B cell (primary cell): ENCODE measurements around the gene ERC2. TPM values are rescaled to one million over a fixed set of nuclear protein-coding genes. Genes with fewer than 3 reads are reported as not detected.

Experiments used
- ATAC-seq: fragments of 200-7000 bp; cut with Tn5 transposase; one replicate; pipeline ENCODE4 v1.10.0; 2021; ENCODE audit warnings: low read depth, mild to moderate bottlenecking, moderate number of reproducible peaks, moderate library complexity
- CTCF ChIA-PET: fragments of 350-600 bp; sonication (Branson Sonifier 250); formaldehyde crosslinking; loops from one replicate; lab custom pipeline; 2021; ENCODE audit warnings: antibody characterized with exemption, inconsistent platforms; lab: Charles Lee
- POLR2A ChIA-PET: fragments of 350-600 bp; sonication (Branson Sonifier 250); formaldehyde crosslinking; loops from one replicate; lab custom pipeline; 2021; ENCODE audit warnings: antibody characterized with exemption; lab: Charles Lee
- DNase-seq: peaks from one replicate; pipeline ENCODE4 v3.0.0; 2013
- H2AFZ ChIP-seq: 2 replicates; pipeline ENCODE4 v1.6.1; 2012; ENCODE audit warnings: mild to moderate bottlenecking, low read depth, low read length; ENCODE audit not compliant: insufficient read depth, poor library complexity, severe bottlenecking
- H3K27ac ChIP-seq, 2 donors: 1 replicate in 1 of 2; 2 replicates in 1 of 2; pipeline ENCODE4 v1.5.1; 2012 to 2013; ENCODE audit warnings: low read length in 2 of 2, mild to moderate bottlenecking in 2 of 2, moderate library complexity in 1 of 2
- H3K27me3 ChIP-seq, 4 experiments: fragments of 200-600 bp in 1 of 4; sonication (generic) in 1 of 4; replicated peaks in 1 of 4; 1 replicate in 2 of 4; 2 replicates in 2 of 4; pipeline versions ENCODE4 v1.6.1 to v1.7.0; 2013 to 2016; ENCODE audit warnings: low read length in 3 of 4, mild to moderate bottlenecking in 2 of 4, mixed read lengths in 1 of 4, moderate library complexity in 1 of 4; ENCODE audit not compliant: insufficient read depth in 4 of 4, control insufficient read depth in 3 of 4; ENCODE audit errors: control extremely low read depth in 1 of 4
- H3K36me3 ChIP-seq, 2 experiments: replicated peaks in 1 of 2; 1 replicate in 1 of 2; 2 replicates in 1 of 2; pipeline versions ENCODE4 v1.6.1 to v1.7.1; 2013; ENCODE audit warnings: low read length in 1 of 2; ENCODE audit not compliant: insufficient read depth in 2 of 2, control insufficient read depth in 1 of 2; ENCODE audit errors: control extremely low read depth in 1 of 2, extremely low read depth in 1 of 2
- H3K4me1 ChIP-seq, 2 donors: fragments of 200-600 bp in 1 of 2; sonication (generic) in 1 of 2; 1 replicate in 1 of 2; 2 replicates in 1 of 2; pipeline versions ENCODE4 v1.5.1 to v1.6.1; 2013 to 2017; ENCODE audit warnings: low read length in 2 of 2; ENCODE audit not compliant: control insufficient read depth in 2 of 2, insufficient read depth in 2 of 2
- H3K4me2 ChIP-seq: replicated peaks from 2 replicates; pipeline ENCODE3; 2012; ENCODE audit warnings: mild to moderate bottlenecking, low read depth, low read length; ENCODE audit not compliant: poor library complexity, severe bottlenecking
- H3K4me3 ChIP-seq, 5 experiments: fragments of 200-600 bp in 1 of 5; sonication (generic) in 1 of 5; 1 replicate in 3 of 5; 2 replicates in 2 of 5; pipeline versions ENCODE4 v1.5.1 to v1.7.0; 2011 to 2016; ENCODE audit warnings: low read length in 4 of 5, mild to moderate bottlenecking in 4 of 5, low read depth in 2 of 5, control low read depth in 1 of 5, moderate library complexity in 1 of 5; ENCODE audit not compliant: insufficient read depth in 1 of 5; ENCODE audit errors: control extremely low read depth in 1 of 5, extremely low read depth in 1 of 5
- H3K79me2 ChIP-seq: fragments of 200-600 bp; sonication (generic); one replicate; pipeline ENCODE4 v1.6.0; 2016; ENCODE audit warnings: low read length; ENCODE audit not compliant: control insufficient read depth, insufficient read depth
- H3K9ac ChIP-seq: fragments of 200-600 bp; sonication (generic); 2 replicates; pipeline ENCODE4 v1.6.1; 2017; ENCODE audit warnings: mild to moderate bottlenecking, low read length, moderate library complexity
- H3K9me3 ChIP-seq, 3 donors: one replicate each; pipeline versions ENCODE4 v1.6.1 to v1.7.1; 2013; ENCODE audit warnings: low read length in 2 of 3; ENCODE audit not compliant: control insufficient read depth in 2 of 3, insufficient read depth in 1 of 3; ENCODE audit errors: control extremely low read depth in 1 of 3
- H4K20me1 ChIP-seq: 2 replicates; pipeline ENCODE4 v1.6.0; 2012; ENCODE audit warnings: mild to moderate bottlenecking, low read length; ENCODE audit not compliant: insufficient read depth, control insufficient read depth, poor library complexity, severe bottlenecking
- H3K27ac Mint-ChIP-seq: one replicate; pipeline ENCODE4 v1.8.0; 2021; ENCODE audit warnings: mixed read lengths
- H3K27me3 Mint-ChIP-seq: one replicate; pipeline ENCODE4 v1.8.0; 2021; ENCODE audit warnings: mixed read lengths
- H3K4me1 Mint-ChIP-seq: one replicate; pipeline ENCODE4 v1.8.0; 2021; ENCODE audit warnings: mixed read lengths
- H3K4me3 Mint-ChIP-seq: one replicate; pipeline ENCODE4 v1.8.0; 2021; ENCODE audit warnings: mixed read lengths
- H3K9me3 Mint-ChIP-seq: one replicate; pipeline ENCODE4 v1.8.0; 2022; ENCODE audit warnings: mixed read lengths; ENCODE audit not compliant: insufficient read depth
- EZH2 ChIP-seq: IDR thresholded peaks from 2 replicates; pipeline ENCODE4 v1.6.1; 2012; ENCODE audit warnings: borderline replicate concordance, low read depth, mild to moderate bottlenecking, moderate library complexity, low read length; ENCODE audit not compliant: insufficient read depth, poor library complexity, severe bottlenecking
- WGBS: methylation state at CpG from one replicate; pipeline ENCODE4 v1.1.5; 2013; ENCODE audit warnings: missing lambda C conversion rate; ENCODE audit not compliant: insufficient coverage; 5-methylcytosine and 5-hydroxymethylcytosine counted together
- intact Hi-C: fragments of 100-400 bp; cut with micrococcal nuclease; formaldehyde crosslinking; loops from one replicate; pipeline ENCODE4 v1.10.0; 2022
- polyA plus RNA-seq: library from polyadenylated mRNA; depleted of rRNA; stranded (reverse); fragments of >200 nt; gene quantifications from 2 replicates; pipeline ENCODE4 v1.2.3, GENCODE V29; 2012
- total RNA-seq, 2 donors: library from RNA; stranded (reverse); fragments of 120-200 nt in 1 of 2; gene quantifications; 1 replicate in 1 of 2; 2 replicates in 1 of 2; pipeline versions ENCODE4 v1.2.3 to v1.2.4, GENCODE V29; 2013 to 2022
- TF ChIP-seq, protein P1 (sequence below): fragments of 200-600 bp; IDR thresholded peaks from one replicate; pipeline ENCODE4 v1.8.0; 2022; ENCODE audit warnings: antibody characterized with exemption, mild to moderate bottlenecking

ERC2 gene
- total and polyA plus RNA-seq, 2 donors (not counting 1 experiment from before 2014, with no cell fraction given), result not detected

DNA sequence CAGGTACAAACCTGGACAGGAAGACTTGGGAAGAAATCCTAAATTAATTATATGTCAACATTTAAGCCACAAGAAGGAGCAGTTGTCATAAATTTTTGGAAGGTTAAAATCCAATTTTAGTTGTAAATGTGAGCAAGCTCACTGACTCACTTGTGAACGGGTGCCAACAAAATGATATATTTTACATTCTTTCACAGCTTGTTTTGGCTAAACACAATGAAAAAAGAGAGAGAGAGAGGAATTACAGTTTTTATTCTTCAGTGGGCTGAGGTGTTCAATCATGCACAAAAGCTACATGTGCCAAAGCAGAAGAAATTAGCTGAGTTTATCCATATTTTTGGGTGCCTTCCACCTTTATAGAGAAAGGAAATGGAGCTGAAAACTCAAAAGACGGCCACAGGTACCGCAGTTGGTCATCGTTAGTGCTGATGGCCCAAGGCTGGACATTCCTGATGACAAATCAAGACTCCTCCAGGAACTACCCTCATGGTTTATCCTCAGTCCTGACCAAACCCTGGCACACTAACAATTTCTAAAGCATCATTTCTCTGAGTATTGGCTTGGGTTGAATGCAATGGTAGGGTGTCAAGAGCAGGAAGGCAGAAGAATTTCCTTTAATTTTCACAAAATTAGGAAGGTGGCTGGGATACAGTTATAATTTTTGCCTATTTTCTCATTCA is 943.6 kb downstream of the ERC2 start:
- H3K27ac Mint-ChIP-seq, result no peak overlapping the region
- no peaks in the 10 kb centered on the region for H3K4me1 Mint-ChIP-seq
- H3K4me3 Mint-ChIP-seq, result no peak overlapping the region
- no peaks in the 10 kb centered on the region for H3K36me3 ChIP-seq
- no peak for DNase-seq
- no peak overlapping the region for H3K4me2 ChIP-seq
- no peaks in the 10 kb centered on the region for H4K20me1 ChIP-seq
- H3K27me3 ChIP-seq, result peaks cover 0 to 5% (median 0%) of the 10 kb centered on the region in 4 experiments
- H3K4me1 ChIP-seq, result no peaks in the 10 kb centered on the region
- no peak overlapping the region for H3K27ac ChIP-seq
- no peak overlapping the region for H3K4me3 ChIP-seq
- no peak for ATAC-seq
- H3K9me3 Mint-ChIP-seq, result no peaks in the 10 kb centered on the region
- TF ChIP-seq, protein P1, sequence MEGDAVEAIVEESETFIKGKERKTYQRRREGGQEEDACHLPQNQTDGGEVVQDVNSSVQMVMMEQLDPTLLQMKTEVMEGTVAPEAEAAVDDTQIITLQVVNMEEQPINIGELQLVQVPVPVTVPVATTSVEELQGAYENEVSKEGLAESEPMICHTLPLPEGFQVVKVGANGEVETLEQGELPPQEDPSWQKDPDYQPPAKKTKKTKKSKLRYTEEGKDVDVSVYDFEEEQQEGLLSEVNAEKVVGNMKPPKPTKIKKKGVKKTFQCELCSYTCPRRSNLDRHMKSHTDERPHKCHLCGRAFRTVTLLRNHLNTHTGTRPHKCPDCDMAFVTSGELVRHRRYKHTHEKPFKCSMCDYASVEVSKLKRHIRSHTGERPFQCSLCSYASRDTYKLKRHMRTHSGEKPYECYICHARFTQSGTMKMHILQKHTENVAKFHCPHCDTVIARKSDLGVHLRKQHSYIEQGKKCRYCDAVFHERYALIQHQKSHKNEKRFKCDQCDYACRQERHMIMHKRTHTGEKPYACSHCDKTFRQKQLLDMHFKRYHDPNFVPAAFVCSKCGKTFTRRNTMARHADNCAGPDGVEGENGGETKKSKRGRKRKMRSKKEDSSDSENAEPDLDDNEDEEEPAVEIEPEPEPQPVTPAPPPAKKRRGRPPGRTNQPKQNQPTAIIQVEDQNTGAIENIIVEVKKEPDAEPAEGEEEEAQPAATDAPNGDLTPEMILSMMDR, result no peak
- TF ChIP-seq EZH2, result no peak
- H3K9me3 ChIP-seq, result peaks cover 0 to 7% (median 0%) of the 10 kb centered on the region in 3 donors
- H2AFZ ChIP-seq, result no peak overlapping the region
- intact Hi-C loops, result no loop called here
- 89% methylated on average over 3 of the region's 4 CpGs for WGBS
- no peaks in the 10 kb centered on the region for H3K79me2 ChIP-seq
- H3K27me3 Mint-ChIP-seq, result no peaks in the 10 kb centered on the region
- no peak overlapping the region for H3K9ac ChIP-seq
- ChIA-PET POLR2A (no interaction called here), CTCF (no interaction called here)

DNA sequence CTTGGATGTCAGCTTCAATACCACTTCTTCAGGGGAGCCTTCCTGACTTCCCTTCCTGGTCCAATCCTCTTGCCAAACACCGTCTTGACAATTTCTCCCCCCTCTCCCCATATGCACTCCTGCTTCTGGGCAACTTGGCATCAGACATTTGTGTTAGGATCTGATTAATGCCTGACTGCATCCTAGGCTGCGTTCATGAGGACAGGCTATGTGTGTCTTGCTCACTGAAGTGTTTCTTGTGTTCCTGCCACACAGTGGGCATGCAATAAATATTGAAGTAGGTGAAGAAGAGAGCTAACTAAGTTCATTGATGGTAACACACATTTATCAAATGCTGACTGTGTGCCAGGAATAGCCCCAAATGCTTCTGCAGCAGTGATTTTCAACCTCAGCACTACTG is 944.8 kb downstream of the ERC2 start:
- DNase-seq, result no peak
- Histone ChIP-seq H3K4me2 (no peak overlapping the region), H4K20me1 (no peaks in the 10 kb centered on the region), H3K27ac (no peak overlapping the region), H3K4me3 (no peak overlapping the region), H3K4me1 (no peaks in the 10 kb centered on the region), H3K79me2 (no peaks in the 10 kb centered on the region), H2AFZ (no peak overlapping the region), H3K27me3 (peaks cover 0 to 5% (median 0%) of the 10 kb centered on the region in 4 experiments), H3K36me3 (no peaks in the 10 kb centered on the region), H3K9me3 (peaks cover 0 to 7% (median 0%) of the 10 kb centered on the region in 3 donors), H3K9ac (no peak overlapping the region)
- H3K4me1 Mint-ChIP-seq, result no peaks in the 10 kb centered on the region
- no peak for ATAC-seq
- intact Hi-C loops, result no loop called here
- 33% methylated on average over 1 of the region's 2 CpGs for WGBS
- no peaks in the 10 kb centered on the region for H3K27me3 Mint-ChIP-seq
- no peaks in the 10 kb centered on the region for H3K9me3 Mint-ChIP-seq
- ChIA-PET POLR2A (no interaction called here), CTCF (no interaction called here)
- TF ChIP-seq EZH2, result no peak
- TF ChIP-seq, protein P1, result no peak
- no peak overlapping the region for H3K4me3 Mint-ChIP-seq
- H3K27ac Mint-ChIP-seq, result no peak overlapping the region
